HG03354 (cell line): ENCODE results near the gene RGMA.

Source experiments
- ATAC-seq: cut with Tn5 transposase; IDR thresholded peaks from one replicate; pipeline ENCODE4 v1.9.1; 2021; ENCODE audit warnings: mild to moderate bottlenecking; ENCODE audit not compliant: unreplicated experiment, poor library complexity, severe bottlenecking

The RGMA gene

DNA sequence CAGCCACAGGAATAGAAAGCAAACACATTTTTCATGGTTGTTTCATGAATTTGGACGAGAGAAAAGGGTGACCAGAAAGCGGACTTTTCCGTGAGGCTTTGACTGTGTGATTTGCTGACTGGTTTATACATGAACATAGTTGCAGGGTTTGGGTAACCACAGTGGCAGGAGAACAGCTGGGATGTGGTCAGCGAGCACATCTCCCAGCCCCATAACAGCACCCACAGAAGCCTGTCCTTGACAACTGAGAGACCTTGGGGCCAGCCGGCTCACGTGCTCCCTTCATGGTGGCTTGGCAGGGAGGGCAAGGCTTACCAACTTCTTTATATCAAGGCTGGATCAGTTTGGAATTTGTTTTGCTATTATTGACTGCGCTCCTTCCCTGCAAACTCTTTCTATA lies 13.2 kb upstream of the RGMA start:
- no peak for ATAC-seq

DNA sequence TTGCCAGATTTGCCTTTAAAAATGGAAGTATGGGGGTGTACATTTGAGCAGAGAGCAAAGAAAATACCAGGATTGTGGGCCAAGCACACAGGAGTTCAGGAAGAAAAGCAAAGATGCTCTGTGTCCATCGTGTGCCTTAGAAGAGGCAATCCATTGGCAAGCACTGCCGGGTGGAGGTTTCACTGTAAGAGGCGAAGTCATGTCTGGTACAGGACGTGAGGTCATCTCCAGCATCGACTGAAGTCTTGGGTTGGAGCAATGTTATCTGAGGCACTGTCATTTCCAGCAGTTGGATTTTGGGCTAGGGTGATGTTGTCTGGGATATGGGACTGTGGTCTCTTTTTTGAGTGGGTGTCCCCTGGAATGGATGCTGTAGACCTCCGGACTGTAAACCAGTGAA lies 4.8 kb upstream of the RGMA start:
- no peak for ATAC-seq

DNA sequence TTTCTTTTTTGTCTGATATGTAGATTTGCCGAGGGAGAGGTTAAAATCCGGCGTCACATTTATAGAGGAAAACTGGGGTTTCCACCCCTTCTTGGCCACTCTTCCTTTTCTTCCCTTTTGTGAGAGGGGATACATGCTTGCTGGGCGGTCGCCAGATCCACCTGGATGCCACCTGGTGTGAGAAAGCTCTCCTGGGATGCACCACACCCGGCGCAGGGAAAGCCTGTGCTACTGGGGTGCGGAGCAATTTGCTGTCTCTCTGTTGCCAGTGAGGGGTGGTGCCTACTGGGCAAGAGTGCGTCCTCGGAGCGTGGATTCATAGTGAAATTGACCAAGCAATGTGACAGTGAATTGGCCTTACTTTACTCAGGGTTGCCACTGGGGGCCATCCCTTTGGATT lies 2.5 kb upstream of the RGMA start:
- no peak for ATAC-seq

- ATAC-seq = no peak
Observed at GRCh38 chr15:93089727-93090305, 805 bp upstream of the RGMA start.

GRCh38 chr15:93088200-93088980 lies 621 bp downstream of the RGMA start:
- ATAC-seq = peak; percentile 35

- ATAC-seq = peak; percentile 72
Observed at GRCh38 chr15:93087825-93088199, 1.2 kb downstream of the RGMA start.

GRCh38 chr15:93086791-93087190 lies 2.2 kb downstream of the RGMA start:
- no peak for ATAC-seq

GRCh38 chr15:93085692-93086091 lies 3.3 kb downstream of the RGMA start:
- ATAC-seq = no peak

GRCh38 chr15:93082861-93083260 lies 6.2 kb downstream of the RGMA start:
- no peak for ATAC-seq

GRCh38 chr15:93081399-93081798 lies 7.6 kb downstream of the RGMA start:
- no peak for ATAC-seq

DNA sequence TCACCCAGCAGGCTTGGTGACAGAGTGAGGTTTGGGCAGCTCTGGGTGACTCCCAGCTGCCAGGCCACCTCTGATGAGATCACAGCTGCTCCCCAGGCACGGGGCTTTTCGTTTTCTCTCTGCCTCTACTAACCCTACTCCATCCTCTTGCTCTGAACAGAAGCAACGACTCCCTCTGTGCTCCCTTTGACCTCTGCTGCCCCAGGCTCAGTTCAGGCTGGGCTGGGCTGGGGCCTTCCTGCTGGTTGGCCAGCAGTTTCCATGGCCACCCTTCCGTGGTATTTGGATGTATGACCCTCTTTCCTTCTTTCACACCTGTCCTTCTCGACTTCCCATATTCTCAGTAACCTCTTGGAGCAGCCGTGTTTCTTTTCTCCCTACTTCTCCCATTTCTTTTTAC lies 8.6 kb downstream of the RGMA start:
- ATAC-seq = no peak

DNA sequence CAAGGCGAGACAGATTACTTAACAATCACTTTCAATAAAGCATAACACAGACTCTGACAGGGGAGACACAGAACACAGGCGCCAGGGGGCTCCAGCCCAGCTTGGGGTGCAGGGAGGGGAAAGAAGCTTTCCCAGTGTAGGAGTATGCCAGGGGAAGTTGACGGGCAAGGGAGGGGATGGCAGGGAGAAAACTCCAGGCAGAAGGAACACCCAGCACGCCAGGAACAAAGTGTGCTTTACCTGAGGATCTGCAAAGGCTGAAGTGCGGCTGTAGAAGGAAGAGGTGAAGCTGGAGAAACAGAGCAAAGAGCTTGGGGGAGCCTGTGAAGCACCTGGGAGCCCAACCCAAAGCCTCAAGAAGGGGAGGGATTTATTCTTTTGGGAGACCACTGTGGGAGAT lies 12.1 kb downstream of the RGMA start:
- ATAC-seq = no peak

- no peak for ATAC-seq
Observed at GRCh38 chr15:93076217-93076616, 12.8 kb downstream of the RGMA start.

- no peak for ATAC-seq
Observed at GRCh38 chr15:93074599-93074998, 14.4 kb downstream of the RGMA start.

GRCh38 chr15:93073465-93073952 lies 15.5 kb downstream of the RGMA start:
- ATAC-seq = no peak

GRCh38 chr15:93072411-93073394 lies 16.3 kb downstream of the RGMA start:
- no peak for ATAC-seq

DNA sequence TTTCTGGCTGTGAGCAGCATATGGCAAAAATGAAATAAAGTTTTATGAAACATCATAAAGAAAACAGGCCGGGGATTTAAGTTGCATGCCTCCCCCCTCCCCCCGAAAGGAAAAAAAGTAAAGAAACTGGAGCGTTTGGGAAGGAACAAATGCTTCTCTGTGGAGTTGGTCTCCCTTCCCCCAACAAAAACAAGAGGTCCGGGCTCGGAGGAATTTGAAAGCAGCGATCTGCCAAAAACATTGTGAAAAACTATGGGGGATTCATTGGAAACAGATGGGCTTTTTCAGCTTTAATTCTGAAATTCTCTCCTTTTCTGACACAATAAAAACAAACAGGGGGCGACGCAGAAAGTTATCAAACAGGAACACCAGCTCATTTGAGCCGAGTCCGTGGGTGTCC lies 17.0 kb downstream of the RGMA start:
- no peak for ATAC-seq

GRCh38 chr15:93071469-93071936 lies 17.5 kb downstream of the RGMA start:
- ATAC-seq = no peak

GRCh38 chr15:93070551-93071296 lies 18.3 kb downstream of the RGMA start:
- ATAC-seq = no peak

DNA sequence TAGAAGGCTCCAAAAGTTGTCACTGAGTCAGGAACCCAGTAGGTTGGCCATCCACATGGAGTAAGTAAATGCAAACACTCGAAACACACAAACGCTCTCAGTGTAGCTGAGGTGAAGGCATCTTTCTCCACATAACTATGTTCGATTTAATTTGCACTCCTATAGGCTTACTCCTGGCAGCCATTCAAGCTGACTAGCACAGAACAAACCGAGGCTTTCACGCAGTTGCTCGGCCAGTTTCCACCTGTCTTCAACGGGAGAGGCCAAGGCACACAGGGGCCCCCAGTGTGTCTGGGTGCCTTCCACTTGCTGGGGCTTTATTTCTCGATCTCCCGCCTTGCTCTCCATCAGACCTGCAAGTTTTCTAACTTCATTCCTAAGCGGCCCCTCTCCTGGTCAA lies 18.9 kb downstream of the RGMA start:
- ATAC-seq = no peak
